Measurements from ENCODE around the gene C1R.

- TF ChIP-seq CTCF (conservative IDR thresholded peaks at IDR 0.05; ENCODE audit: low read depth, low read length) (no peak), EZH2phosphoT487 (IDR thresholded peaks at IDR 0.05; ENCODE audit: borderline replicate concordance, low read length) (no peak), EZH2 (IDR thresholded peaks at IDR 0.05; ENCODE audit: low read length, unreplicated experiment) (no peak)
Measured at GRCh38 chr12:7110661-7111060, 18.4 kb upstream of the C1R start.
